SK-N-SH treated with all-trans-retinoic acid at 6 μM for 48 hours (cell line): Measurements from ENCODE around the gene NUP93.

ENCODE experiments used
- ATAC-seq: fragments of 200-7000 bp; cut with Tn5 transposase; 3 replicates; pipeline ENCODE4 v1.9.1; 2020; ENCODE audit warnings: mild to moderate bottlenecking, moderate library complexity
- ARNTL ChIP-seq: fragments of 450-650 bp; formaldehyde crosslinking; IDR thresholded peaks from 2 replicates; pipeline ENCODE4 v1.5.0; 2020; ENCODE audit warnings: low read depth, mild to moderate bottlenecking, moderate library complexity, borderline replicate concordance
- BACH2 ChIP-seq: fragments of 250-450 bp; sonication (Bioruptor Pico); IDR thresholded peaks from 2 replicates; pipeline ENCODE4 v1.9.0; 2021; ENCODE audit warnings: mild to moderate bottlenecking, borderline replicate concordance
- CREB5 ChIP-seq: fragments of 250-450 bp; sonication (Bioruptor Pico); IDR thresholded peaks from 2 replicates; pipeline ENCODE4 v1.5.1; 2020; ENCODE audit warnings: low read depth, mild to moderate bottlenecking, moderate library complexity
- CSDC2 ChIP-seq: fragments of 250-450 bp; sonication (Bioruptor Pico); IDR thresholded peaks from 2 replicates; pipeline ENCODE4 v1.5.0; 2020; ENCODE audit warnings: mild to moderate bottlenecking, moderate library complexity
- CSRNP3 ChIP-seq: fragments of 250-450 bp; sonication (Bioruptor Pico); IDR thresholded peaks from 2 replicates; pipeline ENCODE4 v1.5.1; 2021; ENCODE audit warnings: mild to moderate bottlenecking, moderate library complexity
- ESRRG ChIP-seq: fragments of 250-450 bp; sonication (Bioruptor Pico); IDR thresholded peaks from 2 replicates; pipeline ENCODE4 v1.6.1; 2021; ENCODE audit warnings: mild to moderate bottlenecking
- GLIS3 ChIP-seq: fragments of 250-450 bp; sonication (Bioruptor Pico); IDR thresholded peaks from 2 replicates; pipeline ENCODE4 v1.5.0; 2020; ENCODE audit warnings: mild to moderate bottlenecking, moderate library complexity
- ISL1 ChIP-seq: fragments of 250-450 bp; sonication (Bioruptor Pico); IDR thresholded peaks from 2 replicates; pipeline ENCODE4 v2.1.2; 2022; ENCODE audit warnings: mild to moderate bottlenecking, moderate library complexity
- OSR1 ChIP-seq: fragments of 250-450 bp; sonication (Bioruptor Pico); IDR thresholded peaks from 2 replicates; pipeline ENCODE4 v1.8.0; 2022; ENCODE audit warnings: moderate library complexity, mild to moderate bottlenecking, inconsistent platforms
- POU6F1 ChIP-seq: fragments of 250-450 bp; sonication (Bioruptor Pico); IDR thresholded peaks from 2 replicates; pipeline ENCODE4 v1.8.0; 2021; ENCODE audit warnings: low read depth, mild to moderate bottlenecking, moderate library complexity, borderline replicate concordance
- PPARA ChIP-seq: fragments of 250-450 bp; sonication (Bioruptor Pico); IDR thresholded peaks from 2 replicates; pipeline ENCODE4 v1.5.0; 2020; ENCODE audit warnings: mild to moderate bottlenecking, borderline replicate concordance
- RARB ChIP-seq: fragments of 250-450 bp; sonication (Bioruptor Pico); IDR thresholded peaks from 2 replicates; pipeline ENCODE4 v1.8.0; 2021; ENCODE audit warnings: mild to moderate bottlenecking, moderate library complexity
- SNAI2 ChIP-seq: fragments of 250-450 bp; sonication (Bioruptor Pico); IDR thresholded peaks from 2 replicates; pipeline ENCODE4 v1.5.0; 2020; ENCODE audit warnings: mild to moderate bottlenecking, moderate library complexity
- TCF4 ChIP-seq: fragments of 250-450 bp; sonication (Bioruptor Pico); IDR thresholded peaks from 2 replicates; pipeline ENCODE4 v1.8.0; 2021; ENCODE audit warnings: mild to moderate bottlenecking, moderate library complexity, borderline replicate concordance
- TOX ChIP-seq: fragments of 250-450 bp; sonication (Bioruptor Pico); IDR thresholded peaks from 2 replicates; pipeline ENCODE4 v1.8.0; 2021; ENCODE audit warnings: mild to moderate bottlenecking, moderate library complexity, borderline replicate concordance
- TSHZ2 ChIP-seq: fragments of 250-450 bp; sonication (Bioruptor Pico); IDR thresholded peaks from 2 replicates; pipeline ENCODE4 v1.5.0; 2020; ENCODE audit warnings: mild to moderate bottlenecking, moderate library complexity
- ZC3H10 ChIP-seq: fragments of 250-450 bp; sonication (Bioruptor Pico); IDR thresholded peaks from 2 replicates; pipeline ENCODE4 v1.5.1; 2021; ENCODE audit warnings: mild to moderate bottlenecking, moderate library complexity
- ZFP3 ChIP-seq: fragments of 250-450 bp; sonication (Bioruptor Pico); IDR thresholded peaks from 2 replicates; pipeline ENCODE4 v1.5.0; 2020; ENCODE audit warnings: mild to moderate bottlenecking, moderate library complexity
- ZFP30 ChIP-seq: fragments of 450-650 bp; formaldehyde crosslinking; IDR thresholded peaks from 2 replicates; pipeline ENCODE4 v1.5.0; 2022; ENCODE audit warnings: mild to moderate bottlenecking, moderate library complexity
- ZNF565 ChIP-seq: fragments of 450-650 bp; formaldehyde crosslinking; conservative IDR thresholded peaks from 2 replicates; pipeline ENCODE4 v1.5.0; 2020; ENCODE audit warnings: low read depth, mild to moderate bottlenecking, moderate library complexity
- ZNF70 ChIP-seq: fragments of 450-650 bp; formaldehyde crosslinking; IDR thresholded peaks from 2 replicates; pipeline ENCODE4 v1.5.0; 2020; ENCODE audit warnings: mild to moderate bottlenecking, moderate library complexity
- ZNF8 ChIP-seq: fragments of 450-650 bp; formaldehyde crosslinking; IDR thresholded peaks from 2 replicates; pipeline ENCODE4 v1.5.0; 2020; ENCODE audit warnings: mild to moderate bottlenecking, moderate library complexity

NUP93 gene

GRCh38 chr16:56852401-56852730, 122.4 kb downstream of the NUP93 start:
- ATAC-seq, result no peak
- TF ChIP-seq ESRRG (CRISPR knock-in tag) (no peak), RARB (CRISPR knock-in tag) (no peak), TOX (no peak), OSR1 (CRISPR knock-in tag) (no peak), ZNF70 (CRISPR knock-in tag) (no peak), TSHZ2 (CRISPR knock-in tag) (no peak), CSDC2 (CRISPR knock-in tag) (no peak), ARNTL (CRISPR knock-in tag) (no peak), ZFP30 (CRISPR knock-in tag) (no peak), ZNF565 (no peak), ZFP3 (CRISPR knock-in tag) (no peak), ZC3H10 (CRISPR knock-in tag) (no peak), SNAI2 (CRISPR knock-in tag) (no peak), TCF4 (CRISPR knock-in tag) (no peak), ZNF8 (no peak)

GRCh38 chr16:56852968-56853367, 123.0 kb downstream of the NUP93 start:
- ATAC-seq, result no peak

GRCh38 chr16:56855201-56855600, 125.3 kb downstream of the NUP93 start:
- TF ChIP-seq ESRRG (CRISPR knock-in tag) (no peak), ISL1 (CRISPR knock-in tag) (no peak), TCF4 (CRISPR knock-in tag) (no peak), TOX (no peak), BACH2 (CRISPR knock-in tag) (no peak), CSRNP3 (no peak), ZNF70 (CRISPR knock-in tag) (no peak), RARB (CRISPR knock-in tag) (no peak), OSR1 (CRISPR knock-in tag) (no peak), POU6F1 (CRISPR knock-in tag) (no peak), GLIS3 (CRISPR knock-in tag) (no peak), PPARA (CRISPR knock-in tag) (no peak), ZNF565 (no peak)
- no peak for ATAC-seq

More at GRCh38 chr16:56852968-56853367, 123.0 kb downstream of the NUP93 start:
- TF ChIP-seq CREB5 (CRISPR knock-in tag), result no peak
- no peak for TF ChIP-seq ARNTL (CRISPR knock-in tag)
- no peak for TF ChIP-seq GLIS3 (CRISPR knock-in tag)
- no peak for TF ChIP-seq ISL1 (CRISPR knock-in tag)
- TF ChIP-seq ESRRG (CRISPR knock-in tag), result no peak
- TF ChIP-seq SNAI2 (CRISPR knock-in tag), result no peak
- no peak for TF ChIP-seq OSR1 (CRISPR knock-in tag)
- no peak for TF ChIP-seq TSHZ2 (CRISPR knock-in tag)
- TF ChIP-seq PPARA (CRISPR knock-in tag), result no peak
- no peak for TF ChIP-seq ZNF565
- TF ChIP-seq ZNF70 (CRISPR knock-in tag), result no peak
